NCI-H2029 (cell line): ENCODE data around the gene MTARC2.
"Not testable (repeated sequence)": the region's sequence is repeated elsewhere in the genome, so short reads cannot be mapped to it uniquely, and the experiment has no call there.

Source experiments
- DNase-seq: peaks from one replicate; lab custom pipeline; 2025; lab: John Stamatoyannopoulos, UW

MTARC2 gene

DNA sequence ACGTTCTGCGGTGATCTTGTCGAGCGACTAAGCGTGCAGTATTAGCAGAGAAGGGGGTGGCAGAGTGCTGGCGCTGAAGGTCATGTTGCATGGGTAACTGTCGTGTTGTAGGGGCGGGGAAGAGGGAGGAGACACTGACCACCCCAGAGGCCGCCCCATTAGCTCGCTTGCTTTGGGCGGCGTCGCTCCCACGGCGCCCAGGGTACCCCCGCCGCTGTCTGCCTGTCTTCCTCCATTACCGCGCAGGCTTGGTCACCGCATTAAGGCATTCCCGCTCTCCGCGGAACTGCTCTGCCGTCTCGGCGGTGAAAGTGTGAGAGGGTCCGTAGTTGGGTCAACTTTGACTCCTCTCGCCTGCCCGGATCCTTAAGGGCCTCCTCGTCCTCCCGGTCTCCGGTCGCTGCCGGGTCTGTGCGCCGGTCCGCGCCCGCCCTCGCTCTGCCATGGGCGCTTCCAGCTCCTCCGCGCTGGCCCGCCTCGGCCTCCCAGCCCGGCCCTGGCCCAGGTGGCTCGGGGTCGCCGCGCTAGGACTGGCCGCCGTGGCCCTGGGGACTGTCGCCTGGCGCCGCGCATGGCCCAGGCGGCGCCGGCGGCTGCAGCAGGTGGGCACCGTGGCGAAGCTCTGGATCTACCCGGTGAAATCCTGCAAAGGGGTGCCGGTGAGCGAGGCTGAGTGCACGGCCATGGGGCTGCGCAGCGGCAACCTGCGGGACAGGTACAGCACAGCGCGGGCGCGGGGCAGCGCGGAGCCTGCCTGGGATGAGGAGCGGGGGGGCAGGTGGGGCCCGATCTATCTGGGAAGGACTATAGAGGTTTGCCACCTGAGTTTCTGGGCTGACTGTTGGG, at the start of gene MTARC2:
TSS of gene MTARC2 (plus strand) at position 234 of the 846 bp plus-strand sequence. CDS start at position 444, 210 bp downstream.
- DNase-seq, result peak; percentile 2

DNA sequence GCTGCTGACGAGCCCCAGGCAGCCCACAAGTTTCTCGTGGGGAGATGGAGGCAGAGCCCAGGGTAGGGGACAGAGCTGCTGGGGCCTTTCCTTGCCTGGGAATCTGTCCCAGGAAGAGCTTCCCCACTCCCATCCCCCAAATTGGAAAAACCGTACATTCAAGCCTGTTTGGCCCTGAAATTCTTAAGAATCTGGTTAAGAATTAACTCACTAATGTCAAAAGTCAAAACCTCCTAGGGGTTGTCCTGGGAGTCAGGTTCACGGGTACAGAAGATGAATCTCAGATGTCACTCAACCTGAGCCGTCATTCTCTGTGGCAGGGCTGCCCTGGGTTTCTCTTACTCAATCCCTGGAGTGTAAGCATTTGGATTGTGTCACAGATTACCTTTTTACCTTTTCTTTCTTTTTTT, 49.5 kb upstream of the MTARC2 start:
- no peak for DNase-seq

- no peak for DNase-seq
Measured at GRCh38 chr1:220699044-220699443, 49.1 kb upstream of the MTARC2 start.

DNA sequence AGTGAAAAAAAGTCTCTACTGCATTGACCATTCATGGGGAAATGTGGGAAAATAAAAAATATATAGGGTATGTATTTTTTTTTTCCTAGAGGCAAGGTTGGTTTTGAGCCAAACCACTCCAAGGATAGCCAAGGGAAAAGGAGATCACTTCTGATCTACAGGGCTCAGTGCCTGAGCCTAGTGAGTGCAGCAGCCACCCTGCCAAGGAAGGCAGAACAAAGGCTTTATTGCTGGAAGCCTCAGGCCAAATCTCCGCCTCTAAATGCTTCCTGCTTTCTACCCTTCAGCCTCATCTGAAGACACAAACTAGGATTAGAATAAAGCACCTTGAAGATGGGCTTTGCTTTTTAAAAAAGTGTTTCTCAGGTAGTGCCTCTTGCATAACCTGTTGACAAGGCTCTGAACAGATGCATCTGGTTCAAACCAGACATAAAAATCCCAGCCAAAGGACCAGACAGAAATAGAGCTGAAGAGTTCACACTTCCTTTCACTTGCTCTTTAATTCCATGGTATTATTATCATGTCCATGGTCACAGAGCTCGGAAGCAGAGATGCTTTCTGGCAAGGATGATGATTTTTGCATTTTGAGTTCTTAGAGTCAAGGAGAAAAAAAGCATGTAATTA, 47.5 kb upstream of the MTARC2 start:
- peak; percentile 46 for DNase-seq

DNA sequence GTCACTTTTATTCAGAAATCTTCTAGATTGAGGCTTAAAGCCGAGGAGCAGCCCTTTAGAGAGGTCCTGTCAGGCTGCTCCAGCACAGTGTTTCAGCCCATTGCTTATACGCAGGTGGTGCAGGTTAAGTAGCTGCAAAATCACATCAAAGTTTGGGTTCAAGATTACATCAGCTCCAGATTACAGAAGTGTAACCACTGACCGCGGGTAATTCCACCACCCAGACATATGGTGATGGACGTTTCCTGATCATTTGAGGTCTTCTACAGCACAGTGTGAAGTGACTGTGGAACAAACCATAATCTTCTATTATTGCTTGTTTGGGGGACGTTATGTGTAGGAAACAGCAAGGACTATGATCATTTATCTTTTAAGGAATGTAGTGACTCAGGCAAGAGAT, 46.1 kb upstream of the MTARC2 start:
- no peak for DNase-seq

DNA sequence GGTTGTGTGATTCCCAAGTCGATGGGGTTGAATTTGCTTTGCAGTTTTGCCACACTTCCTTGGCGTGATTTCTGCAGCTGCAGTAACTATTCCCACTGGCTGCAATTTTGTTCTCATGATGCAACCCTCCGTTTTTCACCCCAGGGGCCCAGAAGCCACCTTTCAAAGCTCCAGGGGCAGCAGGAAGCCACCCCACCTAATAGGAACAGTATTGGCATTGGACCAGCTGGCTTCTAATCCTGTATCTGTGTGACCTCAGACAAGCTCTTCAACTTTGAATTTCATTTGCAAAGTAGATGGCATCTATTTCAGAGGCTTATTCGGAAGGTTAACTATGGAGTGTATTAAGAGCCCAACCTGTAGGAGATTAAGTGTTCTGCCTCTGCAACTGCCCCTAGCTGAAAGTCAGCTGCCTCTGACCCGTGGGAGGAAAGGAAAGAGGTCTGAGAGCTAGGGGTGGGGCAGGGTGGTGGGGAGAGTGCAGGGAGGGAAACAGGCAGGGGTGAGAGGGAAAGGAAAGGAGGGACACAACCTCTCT, 45.3 kb upstream of the MTARC2 start:
- no peak for DNase-seq

GRCh38 chr1:220703305-220703704, 44.8 kb upstream of the MTARC2 start:
- no peak for DNase-seq

DNA sequence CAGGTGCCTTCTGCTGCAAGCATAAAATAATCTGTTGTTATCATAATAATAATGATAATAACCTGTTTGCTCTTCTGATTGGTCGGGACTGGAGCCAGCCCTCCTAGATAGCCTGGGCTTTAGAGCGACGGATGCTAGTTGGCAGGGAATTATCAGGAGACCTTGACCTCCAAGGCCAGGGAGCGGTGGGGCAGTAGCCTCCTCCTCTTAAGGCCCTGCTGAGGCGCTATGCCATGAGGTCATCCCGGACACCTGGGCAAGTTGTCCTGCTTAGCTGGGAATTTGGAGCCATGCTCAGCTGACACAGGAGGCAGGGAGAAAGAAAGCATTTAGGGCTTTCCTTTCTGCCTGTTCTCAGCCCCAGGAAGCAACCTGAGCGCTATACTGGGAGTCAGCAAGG, 42.3 kb upstream of the MTARC2 start:
- no peak for DNase-seq

- no peak for DNase-seq
Measured at GRCh38 chr1:220706480-220706879, 41.6 kb upstream of the MTARC2 start.

GRCh38 chr1:220707160-220707559, 41.0 kb upstream of the MTARC2 start:
- no peak for DNase-seq

GRCh38 chr1:220708244-220708643, 39.9 kb upstream of the MTARC2 start:
- DNase-seq, result no peak

- DNase-seq, result peak; percentile 33
Measured at GRCh38 chr1:220708936-220709801, 39.0 kb upstream of the MTARC2 start.

DNA sequence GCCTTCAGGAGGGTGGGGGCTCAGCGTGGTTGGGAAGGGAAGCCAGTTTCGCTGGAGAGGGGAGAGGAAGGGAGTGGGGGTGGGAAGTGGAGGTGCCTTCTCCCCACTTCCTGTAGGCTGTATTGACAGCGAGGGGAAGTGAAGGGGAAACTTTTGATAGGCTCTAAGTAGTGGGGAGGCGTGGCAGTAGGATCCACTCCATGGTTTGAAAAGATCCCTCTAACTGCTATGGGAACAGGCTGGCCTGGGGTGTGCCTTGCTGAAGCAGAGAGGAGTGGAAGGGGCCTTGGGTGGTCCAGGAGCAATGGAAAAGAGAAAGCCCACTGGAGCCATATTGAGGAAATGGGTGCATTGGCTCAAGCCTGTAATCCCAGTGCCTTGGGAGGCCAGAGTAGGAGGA, 37.8 kb upstream of the MTARC2 start:
- no peak for DNase-seq

DNA sequence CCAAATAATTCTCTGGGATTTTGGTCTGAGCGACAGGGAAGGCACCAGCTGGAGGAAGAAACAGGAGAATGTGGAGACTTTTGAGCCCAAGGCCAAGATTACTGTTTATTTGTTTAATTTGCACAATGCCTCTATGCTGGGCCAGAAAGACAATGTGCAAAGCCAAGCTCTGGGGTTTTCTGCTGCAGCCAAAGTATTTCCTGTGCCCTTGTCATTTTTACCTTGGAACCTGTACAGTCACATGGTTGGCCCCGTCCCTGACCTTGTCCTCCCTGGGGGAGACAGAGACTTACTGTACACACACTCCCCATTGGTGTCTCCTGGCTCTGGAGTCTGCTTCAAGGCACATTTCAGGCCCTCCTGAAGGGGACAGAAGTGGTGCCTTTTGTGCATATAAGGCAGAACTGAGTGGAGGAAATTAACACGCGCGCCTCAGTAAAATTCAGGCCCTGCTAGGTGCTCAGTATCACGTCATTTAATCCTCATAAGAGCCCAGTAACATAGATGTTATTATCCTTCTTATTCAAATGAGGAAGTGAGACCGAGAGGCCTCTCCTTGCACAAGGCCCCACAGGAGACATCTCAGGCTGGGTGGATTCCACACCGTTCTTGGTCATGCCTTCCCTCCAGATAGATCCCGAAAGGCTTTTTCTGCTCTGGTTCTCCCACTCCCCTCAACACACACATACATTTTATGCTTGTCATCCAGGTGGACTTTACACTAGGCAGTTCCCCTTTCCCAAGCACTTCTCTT, 36.9 kb upstream of the MTARC2 start:
- DNase-seq, result no peak

DNA sequence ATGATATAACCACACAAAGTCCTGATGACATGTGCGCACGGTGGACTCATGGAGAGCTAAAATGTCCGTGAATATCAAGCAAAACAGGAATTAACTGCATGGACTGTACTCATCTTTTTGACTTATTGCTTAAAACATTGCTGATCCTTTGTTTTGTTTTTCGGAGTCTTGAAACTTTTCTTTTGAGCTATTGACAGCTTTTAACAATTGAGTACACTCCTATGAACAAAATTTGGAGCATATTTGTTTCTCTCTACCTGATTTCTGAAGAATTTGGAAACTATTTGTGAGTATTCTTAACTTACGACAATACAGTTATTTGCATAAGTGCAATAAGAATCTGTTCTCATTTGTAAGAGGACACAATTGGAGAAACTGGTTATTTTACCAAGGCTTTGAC, 32.1 kb upstream of the MTARC2 start:
- DNase-seq, result not testable (repeated sequence)

DNA sequence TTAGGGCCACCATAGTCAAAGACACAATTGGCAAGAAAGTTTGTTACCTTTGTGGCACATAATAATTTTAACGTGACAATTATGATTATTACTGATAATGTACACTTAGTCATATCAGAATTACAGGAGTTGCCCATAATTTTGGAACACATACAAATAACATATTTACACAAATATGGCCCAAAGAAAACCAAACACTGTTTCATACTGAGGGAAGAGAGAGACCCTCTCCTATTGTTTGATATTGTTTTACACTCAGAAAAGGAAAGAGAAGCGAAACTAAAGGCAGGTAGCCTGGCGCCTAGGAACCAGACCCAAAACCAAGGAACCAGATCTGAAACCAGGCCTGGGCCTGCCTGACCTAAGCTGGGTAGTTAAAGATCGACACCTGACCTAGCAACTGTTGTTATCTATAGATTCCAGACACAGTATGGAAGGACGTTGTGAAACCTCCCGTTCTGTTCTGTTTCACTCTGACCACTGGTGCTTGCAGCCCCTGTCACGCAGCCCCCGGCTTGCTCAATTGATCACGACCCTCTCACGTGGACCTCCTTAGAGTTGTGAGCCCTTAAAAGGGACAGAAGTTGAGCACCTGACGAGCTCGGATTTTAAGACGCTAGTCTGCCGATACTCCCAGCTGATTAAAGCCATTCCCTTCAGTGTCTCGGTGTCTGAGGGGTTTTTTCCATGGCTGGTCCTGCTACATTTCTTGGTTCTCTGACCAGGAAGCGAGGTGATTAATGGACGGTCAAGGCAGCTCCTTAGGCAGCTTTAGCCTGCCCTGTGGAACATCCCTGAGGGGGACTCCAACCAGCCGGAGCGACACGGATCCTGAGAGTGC, 30.1 kb upstream of the MTARC2 start:
- DNase-seq, result no peak

DNA sequence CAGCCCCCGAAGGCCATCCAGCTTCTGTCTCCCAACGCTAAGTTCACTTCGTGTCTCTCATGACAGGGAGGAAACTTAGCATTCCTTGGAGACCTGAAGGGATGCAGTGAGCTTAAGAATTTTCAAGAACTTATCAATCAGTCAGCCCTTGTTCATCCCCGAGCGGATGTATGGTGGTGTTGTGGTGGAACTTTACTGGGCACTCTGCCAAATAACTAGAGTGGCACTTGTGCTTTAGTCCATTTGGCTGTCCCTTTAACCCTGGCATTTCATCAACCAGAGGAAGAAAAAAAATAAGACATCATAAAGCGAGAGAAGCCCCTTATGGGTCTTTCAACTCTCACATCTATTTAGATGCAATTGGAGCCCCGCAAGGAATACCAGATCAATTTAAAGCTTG, 26.9 kb upstream of the MTARC2 start:
- DNase-seq, result not testable (repeated sequence)

DNA sequence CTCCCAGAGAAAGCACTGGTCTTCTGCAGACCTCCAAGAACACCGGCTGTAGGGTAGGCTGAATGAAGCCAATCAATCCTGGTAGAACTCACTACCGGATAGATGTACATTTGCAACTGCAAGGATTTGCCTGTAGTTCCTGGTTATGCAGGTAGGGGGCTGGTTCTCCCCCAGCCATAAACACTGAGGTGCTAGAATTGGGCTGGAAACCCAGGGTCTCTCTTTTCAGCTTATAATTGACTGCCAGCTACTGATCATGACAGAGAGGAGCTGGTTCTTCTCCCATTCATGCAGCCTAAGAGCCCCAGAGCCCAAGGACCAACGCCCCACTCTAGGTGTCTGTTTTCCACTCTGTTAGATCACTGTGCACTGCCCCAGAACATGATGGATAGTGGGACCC, 21.5 kb upstream of the MTARC2 start:
- no peak for DNase-seq

DNA sequence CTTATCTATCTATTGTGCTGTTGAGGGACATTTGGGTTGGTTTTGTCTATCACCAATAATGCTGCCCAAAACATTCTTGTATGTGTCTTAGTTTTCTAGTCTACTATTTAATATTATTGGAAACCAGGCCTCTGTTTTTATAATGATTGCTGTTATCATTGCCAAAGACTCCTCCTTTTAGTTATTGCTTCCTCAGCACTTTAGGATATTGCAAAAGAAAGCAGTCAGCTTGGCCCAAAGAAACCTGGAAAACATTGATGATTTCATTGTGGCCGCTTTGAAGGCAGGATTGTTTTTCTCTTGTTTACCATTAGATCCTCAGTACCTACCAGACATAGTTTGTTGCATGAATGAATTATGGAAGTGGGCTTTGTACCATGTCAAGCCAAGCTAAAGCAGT, 20.6 kb upstream of the MTARC2 start:
- no peak for DNase-seq

DNA sequence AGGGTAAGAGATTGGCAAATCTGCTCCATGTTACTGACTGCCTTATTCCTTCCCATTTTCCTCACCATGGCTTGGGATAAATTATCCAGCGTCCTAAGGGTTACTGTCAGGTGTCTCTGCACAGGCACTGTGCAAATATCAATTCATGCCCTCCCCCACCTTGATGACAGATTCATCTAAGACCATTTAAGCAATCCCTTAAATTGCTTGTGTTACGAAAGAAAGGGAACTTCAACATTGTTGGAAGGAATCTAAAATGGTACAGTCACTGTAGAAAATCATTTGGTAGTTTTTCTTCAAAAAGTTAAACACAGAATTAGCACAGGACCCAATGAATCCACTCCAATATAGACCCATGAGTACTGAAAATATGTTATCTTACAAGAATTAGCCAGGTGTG, 17.6 kb upstream of the MTARC2 start:
- DNase-seq, result no peak

GRCh38 chr1:220732137-220732536, 16.0 kb upstream of the MTARC2 start:
- DNase-seq, result peak; percentile 1
